Caco-2 (cell line): ENCODE measurements around the gene NTF3. TPM values are rescaled to one million over a fixed set of nuclear protein-coding genes. Genes with fewer than 3 reads are reported as not detected.

Experiments used
- BruUV-seq: library from RNA; stranded (reverse); fragments of 400-500 nt; replicated peaks from 2 replicates; lab custom pipeline; 2021; lab: Mats Ljungman, UMichigan
- CTCF ChIA-PET: fragments of 300-600 bp; sonication (Branson Sonifier 250); formaldehyde crosslinking; loops from one replicate; lab custom pipeline; 2022; ENCODE audit warnings: antibody characterized with exemption; lab: Charles Lee
- POLR2A ChIA-PET: fragments of 300-600 bp; sonication (Branson Sonifier 250); formaldehyde crosslinking; loops from one replicate; lab custom pipeline; 2022; ENCODE audit warnings: antibody characterized with exemption; lab: Charles Lee
- DNase-seq, 2 experiments: peaks; one replicate each; pipeline versions ENCODE4 v3.0.0 to v3.0.0-alpha.2; 2020 to 2022
- H3K27me3 ChIP-seq: replicated peaks from 2 replicates; pipeline ENCODE4 v1.6.0; 2011; ENCODE audit warnings: low read length; ENCODE audit not compliant: control insufficient read depth, insufficient read depth
- H3K36me3 ChIP-seq: 2 replicates; pipeline ENCODE4 v1.5.1; 2011; ENCODE audit warnings: low read length; ENCODE audit not compliant: control insufficient read depth, insufficient read depth
- H3K4me1 ChIP-seq: fragments of 250-450 bp; sonication (Bioruptor Pico); 2 replicates; pipeline ENCODE4 v1.5.1; 2020; ENCODE audit warnings: mild to moderate bottlenecking
- H3K4me3 ChIP-seq: 2 replicates; pipeline ENCODE4 v1.5.1; 2011; ENCODE audit warnings: low read depth, mild to moderate bottlenecking, control low read depth, low read length
- H3K9me3 ChIP-seq: fragments of 250-450 bp; sonication (Bioruptor Pico); 2 replicates; pipeline ENCODE4 v1.5.1; 2020; ENCODE audit warnings: mild to moderate bottlenecking, moderate library complexity
- H3K27ac Mint-ChIP-seq: one replicate; pipeline ENCODE4 v1.8.0; 2022; ENCODE audit warnings: mixed read lengths; ENCODE audit not compliant: unreplicated experiment
- H3K27me3 Mint-ChIP-seq: one replicate; pipeline ENCODE4 v1.8.0; 2022; ENCODE audit warnings: mixed read lengths; ENCODE audit not compliant: insufficient read depth, unreplicated experiment
- H3K36me3 Mint-ChIP-seq: one replicate; pipeline ENCODE4 v1.8.0; 2022; ENCODE audit warnings: mild to moderate bottlenecking, mixed read lengths; ENCODE audit not compliant: insufficient read depth, unreplicated experiment
- H3K4me1 Mint-ChIP-seq: one replicate; pipeline ENCODE4 v1.8.0; 2022; ENCODE audit warnings: low read depth, mixed read lengths; ENCODE audit not compliant: unreplicated experiment
- H3K4me3 Mint-ChIP-seq: one replicate; pipeline ENCODE4 v1.8.0; 2022; ENCODE audit warnings: mild to moderate bottlenecking, moderate library complexity, mixed read lengths; ENCODE audit not compliant: unreplicated experiment
- H3K9me3 Mint-ChIP-seq: one replicate; pipeline ENCODE4 v1.8.0; 2022; ENCODE audit warnings: mixed read lengths; ENCODE audit not compliant: unreplicated experiment
- intact Hi-C: fragments of 100-400 bp; cut with micrococcal nuclease; formaldehyde crosslinking; loops from one replicate; pipeline ENCODE4 v1.10.0; 2022; ENCODE audit not compliant: unreplicated experiment
- total RNA-seq: library from RNA; stranded (reverse); gene quantifications from 2 replicates; pipeline ENCODE4 v1.2.3, GENCODE V29; 2022
- TF ChIP-seq, protein P1 (sequence below), 2 experiments: fragments of 200-600 bp in 1 of 2; IDR thresholded peaks; 1 replicate in 1 of 2; 2 replicates in 1 of 2; pipeline versions ENCODE4 v1.5.1 to v1.8.0; 2011 to 2022; ENCODE audit warnings: antibody characterized with exemption in 1 of 2, control low read depth in 1 of 2, inconsistent platforms in 1 of 2, low read depth in 1 of 2, low read length in 1 of 2, mild to moderate bottlenecking in 1 of 2, moderate library complexity in 1 of 2; ENCODE audit not compliant: insufficient read depth in 1 of 2, severe bottlenecking in 1 of 2, unreplicated experiment in 1 of 2

The NTF3 gene
- total RNA-seq, 1 experiment from 2014 or later, result 5.3 TPM

DNA sequence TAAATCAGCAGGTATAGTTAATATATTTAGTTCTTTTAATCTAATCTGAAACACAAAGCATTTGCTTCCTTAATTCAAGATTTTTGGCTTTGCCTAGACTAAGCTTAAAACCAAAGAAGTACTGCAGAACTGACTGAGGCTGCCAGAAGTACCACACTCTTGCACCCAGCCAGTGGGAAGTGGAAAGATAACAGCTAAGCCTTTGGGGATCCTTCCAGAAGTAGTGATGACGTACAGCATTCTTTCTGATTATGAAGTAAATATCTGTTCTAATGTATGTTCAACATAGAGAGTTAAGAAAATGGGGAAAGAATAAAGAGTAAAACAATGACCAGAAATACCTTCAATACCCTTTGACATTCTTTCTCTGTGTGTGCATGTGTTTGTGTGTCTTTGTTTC lies 19.3 kb downstream of the NTF3 start:
- Histone ChIP-seq H3K36me3 (no peaks in the 10 kb centered on the region; the same call in 1 of the 2 replicates), H3K27me3 (no peaks in the 10 kb centered on the region), H3K9me3 (no peaks in the 10 kb centered on the region), H3K4me3 (no peak overlapping the region), H3K4me1 (0 out of 2 replicates have a peak, but pooled peaks cover 9% of the 10 kb centered on the region)
- Mint-ChIP-seq H3K27me3 (no peaks in the 10 kb centered on the region), H3K4me1 (peaks cover 7% of the 10 kb centered on the region), H3K27ac (no peak overlapping the region), H3K9me3 (no peaks in the 10 kb centered on the region), H3K4me3 (no peak overlapping the region), H3K36me3 (peaks cover 6% of the 10 kb centered on the region)
- POLR2A ChIA-PET, result no interaction called here
- CTCF ChIA-PET, result no interaction called here
- BruUV-seq, result no TSS peak
- intact Hi-C loops, result no loop called here
- DNase-seq, result no peak
- TF ChIP-seq, protein P1, sequence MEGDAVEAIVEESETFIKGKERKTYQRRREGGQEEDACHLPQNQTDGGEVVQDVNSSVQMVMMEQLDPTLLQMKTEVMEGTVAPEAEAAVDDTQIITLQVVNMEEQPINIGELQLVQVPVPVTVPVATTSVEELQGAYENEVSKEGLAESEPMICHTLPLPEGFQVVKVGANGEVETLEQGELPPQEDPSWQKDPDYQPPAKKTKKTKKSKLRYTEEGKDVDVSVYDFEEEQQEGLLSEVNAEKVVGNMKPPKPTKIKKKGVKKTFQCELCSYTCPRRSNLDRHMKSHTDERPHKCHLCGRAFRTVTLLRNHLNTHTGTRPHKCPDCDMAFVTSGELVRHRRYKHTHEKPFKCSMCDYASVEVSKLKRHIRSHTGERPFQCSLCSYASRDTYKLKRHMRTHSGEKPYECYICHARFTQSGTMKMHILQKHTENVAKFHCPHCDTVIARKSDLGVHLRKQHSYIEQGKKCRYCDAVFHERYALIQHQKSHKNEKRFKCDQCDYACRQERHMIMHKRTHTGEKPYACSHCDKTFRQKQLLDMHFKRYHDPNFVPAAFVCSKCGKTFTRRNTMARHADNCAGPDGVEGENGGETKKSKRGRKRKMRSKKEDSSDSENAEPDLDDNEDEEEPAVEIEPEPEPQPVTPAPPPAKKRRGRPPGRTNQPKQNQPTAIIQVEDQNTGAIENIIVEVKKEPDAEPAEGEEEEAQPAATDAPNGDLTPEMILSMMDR (IDR thresholded peaks at IDR 0.05; ENCODE audit: insufficient read depth in 1 of 2, low read depth in 1 of 2, low read length in 1 of 2, severe bottlenecking in 1 of 2, unreplicated experiment in 1 of 2), result no peak

DNA sequence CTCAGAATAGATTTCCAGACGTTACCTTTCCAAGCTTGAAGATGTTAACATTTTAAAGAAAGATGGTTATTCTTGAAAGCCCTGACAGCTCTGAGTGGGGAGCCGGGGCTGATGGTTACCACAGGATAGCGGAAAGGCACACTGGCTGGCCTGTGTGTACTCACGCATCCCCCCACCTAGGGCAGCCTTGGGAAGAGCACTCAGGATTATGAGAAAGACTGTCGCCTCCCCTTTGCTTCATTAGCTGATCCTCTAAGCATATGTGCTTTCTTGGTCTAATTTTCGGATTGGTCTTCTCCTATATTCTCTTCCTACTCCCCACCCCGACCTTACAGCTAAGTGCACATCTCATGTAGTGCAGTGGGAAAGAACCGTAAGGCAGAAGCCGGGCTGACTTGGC lies 20.7 kb downstream of the NTF3 start:
- intact Hi-C loops, result no loop called here
- Mint-ChIP-seq H3K27me3 (no peaks in the 10 kb centered on the region), H3K4me3 (no peak overlapping the region), H3K4me1 (peaks cover 7% of the 10 kb centered on the region), H3K27ac (no peak overlapping the region), H3K36me3 (peaks cover 6% of the 10 kb centered on the region), H3K9me3 (no peaks in the 10 kb centered on the region)
- POLR2A ChIA-PET, result no interaction called here
- Histone ChIP-seq H3K4me3 (no peak overlapping the region), H3K27me3 (no peaks in the 10 kb centered on the region), H3K36me3 (no peaks in the 10 kb centered on the region), H3K9me3 (no peaks in the 10 kb centered on the region), H3K4me1 (0 out of 2 replicates have a peak, but pooled peaks cover 9% of the 10 kb centered on the region)
- TF ChIP-seq, protein P1 (IDR thresholded peaks at IDR 0.05; ENCODE audit: insufficient read depth in 1 of 2, low read depth in 1 of 2, low read length in 1 of 2, severe bottlenecking in 1 of 2, unreplicated experiment in 1 of 2), result no peak
- no TSS peak for BruUV-seq
- CTCF ChIA-PET, result interaction anchor here (0.7 kb wide), 1 partner anchor 197 kb away, joined by 7 read pairs; no protein-coding TSS in a partner anchor
- no peak for DNase-seq

DNA sequence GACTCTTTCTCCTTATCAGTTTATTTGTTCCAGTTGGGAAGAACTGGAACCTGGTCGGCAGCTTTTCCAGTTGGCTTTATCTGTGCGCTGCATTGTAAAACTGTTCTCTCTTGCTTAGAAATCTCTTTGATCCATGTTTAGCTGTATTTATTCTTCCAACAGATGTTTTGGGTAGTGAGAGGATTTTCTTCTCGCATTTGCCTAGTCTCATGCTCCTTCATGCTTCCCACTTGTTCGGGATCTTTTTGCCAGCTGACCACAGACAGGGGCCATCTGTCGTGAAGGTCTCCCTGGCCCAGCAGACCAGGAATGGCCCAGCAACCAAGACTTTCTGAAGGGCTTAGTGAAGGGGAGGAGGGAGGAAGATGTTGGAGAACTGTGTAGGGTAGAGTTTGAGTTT lies 21.6 kb downstream of the NTF3 start:
- H3K27me3 Mint-ChIP-seq, result no peaks in the 10 kb centered on the region
- peaks cover 6% of the 10 kb centered on the region for H3K36me3 Mint-ChIP-seq
- no peak for DNase-seq
- H3K9me3 Mint-ChIP-seq, result no peaks in the 10 kb centered on the region
- no TSS peak for BruUV-seq
- H3K4me1 Mint-ChIP-seq, result peaks cover 7% of the 10 kb centered on the region
- POLR2A ChIA-PET, result no interaction called here
- CTCF ChIA-PET, result no interaction called here
- Histone ChIP-seq H3K4me3 (no peak overlapping the region), H3K4me1 (0 out of 2 replicates have a peak, but pooled peaks cover 9% of the 10 kb centered on the region), H3K27me3 (no peaks in the 10 kb centered on the region), H3K36me3 (no peaks in the 10 kb centered on the region), H3K9me3 (no peaks in the 10 kb centered on the region)
- intact Hi-C loops, result no loop called here
- TF ChIP-seq, protein P1 (IDR thresholded peaks at IDR 0.05; ENCODE audit: insufficient read depth in 1 of 2, low read depth in 1 of 2, low read length in 1 of 2, severe bottlenecking in 1 of 2, unreplicated experiment in 1 of 2), result no peak
- no peak overlapping the region for H3K27ac Mint-ChIP-seq
- H3K4me3 Mint-ChIP-seq, result no peak overlapping the region
